Activated T-helper 2 cell treated with anti-CD3 and anti-CD28 coated beads, Interferon-gamma antibody, Interleukin-2, Interleukin-4, amounts not matched to agents 10 μg/mL and 5 μg/mL and 100 μg/mL, durations not matched to agents 14 hours and 24 hours and 36 hours (primary cell): ENCODE data around the gene CA11. TPM values are rescaled to one million over a fixed set of nuclear protein-coding genes. Genes with fewer than 3 reads are reported as not detected.
"Not testable (repeated sequence)": the region's sequence is repeated elsewhere in the genome, so short reads cannot be mapped to it uniquely, and the experiment has no call there.

Experiments
- DNase-seq: peaks from one replicate; pipeline ENCODE4 v3.0.0; 2021; ENCODE audit warnings: low spot score
- H3K27ac Mint-ChIP-seq: one replicate; pipeline ENCODE4 v1.8.0; 2021; ENCODE audit warnings: mixed read lengths
- H3K27me3 Mint-ChIP-seq: one replicate; pipeline ENCODE4 v1.8.0; 2021; ENCODE audit warnings: low read depth, mixed read lengths
- H3K36me3 Mint-ChIP-seq: one replicate; pipeline ENCODE4 v1.8.0; 2021; ENCODE audit warnings: low read depth, mixed read lengths
- H3K4me1 Mint-ChIP-seq: one replicate; pipeline ENCODE4 v1.8.0; 2021; ENCODE audit warnings: low read depth, mixed read lengths
- H3K4me3 Mint-ChIP-seq: one replicate; pipeline ENCODE4 v1.8.0; 2021; ENCODE audit warnings: low read depth, mild to moderate bottlenecking, moderate library complexity, mixed read lengths
- H3K9me3 Mint-ChIP-seq: one replicate; pipeline ENCODE4 v1.8.0; 2021; ENCODE audit warnings: mixed read lengths
- intact Hi-C: fragments of 100-400 bp; cut with micrococcal nuclease; formaldehyde crosslinking; loops from one replicate; pipeline ENCODE4 v1.15.1; 2023
- total RNA-seq: library from RNA; stranded (reverse); gene quantifications from 2 replicates; pipeline ENCODE4 v1.2.3, GENCODE V29; 2022

CA11 gene
- total RNA-seq, 1 donor from 2014 or later: 5.4 TPM

DNA sequence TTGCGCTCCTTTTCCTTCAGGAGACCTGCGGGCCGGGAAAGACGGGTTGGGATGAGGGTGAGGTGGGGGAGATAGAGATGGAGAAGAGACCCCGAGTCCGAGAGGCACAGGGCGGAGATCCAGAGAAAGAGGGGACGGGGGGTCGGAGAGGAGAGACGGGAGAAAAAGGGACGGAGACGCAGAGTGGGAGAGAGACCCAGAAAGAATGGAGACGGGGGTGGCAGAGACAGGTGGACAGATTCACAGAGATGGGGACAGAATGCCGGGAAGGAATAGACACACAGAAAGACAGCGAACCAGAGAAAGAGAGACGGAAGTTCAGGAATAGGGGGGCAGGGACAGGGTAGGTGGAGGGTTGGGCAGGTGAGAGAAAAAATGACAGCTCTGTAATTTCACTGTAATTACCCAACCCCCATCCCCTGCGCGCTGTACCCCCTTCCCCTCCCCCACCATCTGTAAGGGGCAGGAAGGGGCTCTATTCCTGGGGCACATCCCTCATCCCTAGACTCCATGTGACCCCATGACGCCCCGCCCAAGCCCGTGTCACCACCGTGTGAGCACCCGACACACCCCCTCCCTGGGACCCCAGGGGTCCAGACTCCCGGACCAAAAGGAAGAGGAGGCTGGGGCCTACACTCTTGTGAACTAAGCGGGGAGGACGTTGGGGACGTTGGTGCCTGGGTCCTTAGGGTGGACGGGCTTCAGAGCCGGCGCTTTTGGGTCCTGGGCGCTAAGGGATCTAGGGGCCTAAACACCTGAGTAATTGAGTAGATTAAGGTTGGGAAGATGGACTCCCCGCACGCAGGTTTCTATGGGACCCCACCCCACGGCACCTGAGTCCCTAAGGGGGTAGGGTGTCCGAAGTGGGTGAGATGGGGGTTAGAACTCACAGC lies 9.8 kb downstream of the CA11 start:
- Mint-ChIP-seq H3K27me3 (peaks cover under 1% of the 10 kb centered on the region), H3K36me3 (no peaks in the 10 kb centered on the region), H3K27ac (peak overlapping the region; percentile 85), H3K9me3 (no peaks in the 10 kb centered on the region), H3K4me1 (peaks cover 33% of the 10 kb centered on the region), H3K4me3 (peak overlapping the region; percentile 83)
- intact Hi-C loops: loop anchor here (5.0 to 10.0 kb wide), 2 partner anchors 311 to 481 kb away; partner anchors contain the start of genes C19orf73, EMP3 and PPFIA3
- DNase-seq: no peak

DNA sequence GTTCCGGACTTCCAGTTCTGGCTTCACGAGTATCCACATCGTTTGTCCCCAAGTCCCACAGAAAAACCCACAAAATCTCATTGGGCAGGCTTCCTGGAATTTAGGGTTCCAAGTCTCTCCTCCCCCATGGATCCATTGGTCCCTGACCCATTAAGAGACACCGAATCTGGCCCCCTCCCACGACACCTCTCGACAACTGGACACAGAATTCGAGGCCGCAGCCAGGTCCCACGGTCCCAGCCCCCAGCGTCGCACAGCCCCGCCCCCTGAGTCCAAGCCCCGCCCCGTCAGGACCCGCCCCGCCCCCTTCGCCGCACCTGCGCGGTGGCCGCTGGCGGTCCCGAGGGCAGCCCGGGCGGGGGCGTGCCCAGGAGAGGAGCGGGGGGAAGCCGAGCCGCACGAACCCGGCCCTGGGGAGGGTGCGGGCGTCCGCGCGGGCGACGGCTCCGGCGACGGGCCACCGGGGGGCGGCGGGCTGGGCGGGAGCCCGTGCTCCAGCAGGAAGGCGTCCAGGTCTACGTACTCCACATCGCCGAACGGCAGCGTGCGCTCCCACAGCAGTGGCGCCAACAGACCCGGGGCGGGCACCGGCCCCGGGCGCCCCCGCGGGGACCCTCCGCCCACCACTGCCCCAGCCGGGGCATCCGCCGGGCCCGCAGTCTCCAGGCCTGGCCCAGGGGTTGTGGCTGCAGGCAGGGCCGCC lies 10.6 kb downstream of the CA11 start:
- H3K36me3 Mint-ChIP-seq: peaks cover 4% of the 10 kb centered on the region
- no peaks in the 10 kb centered on the region for H3K27me3 Mint-ChIP-seq
- peak overlapping the region; percentile 76 for H3K27ac Mint-ChIP-seq
- H3K4me3 Mint-ChIP-seq: peak overlapping the region; percentile 83
- DNase-seq: peak; percentile 72
- H3K4me1 Mint-ChIP-seq: peaks cover 34% of the 10 kb centered on the region
- intact Hi-C loops: loop anchor here (5.0 to 10.0 kb wide), 2 partner anchors 311 to 482 kb away; partner anchors contain the start of genes C19orf73, EMP3 and PPFIA3
- no peaks in the 10 kb centered on the region for H3K9me3 Mint-ChIP-seq

DNA sequence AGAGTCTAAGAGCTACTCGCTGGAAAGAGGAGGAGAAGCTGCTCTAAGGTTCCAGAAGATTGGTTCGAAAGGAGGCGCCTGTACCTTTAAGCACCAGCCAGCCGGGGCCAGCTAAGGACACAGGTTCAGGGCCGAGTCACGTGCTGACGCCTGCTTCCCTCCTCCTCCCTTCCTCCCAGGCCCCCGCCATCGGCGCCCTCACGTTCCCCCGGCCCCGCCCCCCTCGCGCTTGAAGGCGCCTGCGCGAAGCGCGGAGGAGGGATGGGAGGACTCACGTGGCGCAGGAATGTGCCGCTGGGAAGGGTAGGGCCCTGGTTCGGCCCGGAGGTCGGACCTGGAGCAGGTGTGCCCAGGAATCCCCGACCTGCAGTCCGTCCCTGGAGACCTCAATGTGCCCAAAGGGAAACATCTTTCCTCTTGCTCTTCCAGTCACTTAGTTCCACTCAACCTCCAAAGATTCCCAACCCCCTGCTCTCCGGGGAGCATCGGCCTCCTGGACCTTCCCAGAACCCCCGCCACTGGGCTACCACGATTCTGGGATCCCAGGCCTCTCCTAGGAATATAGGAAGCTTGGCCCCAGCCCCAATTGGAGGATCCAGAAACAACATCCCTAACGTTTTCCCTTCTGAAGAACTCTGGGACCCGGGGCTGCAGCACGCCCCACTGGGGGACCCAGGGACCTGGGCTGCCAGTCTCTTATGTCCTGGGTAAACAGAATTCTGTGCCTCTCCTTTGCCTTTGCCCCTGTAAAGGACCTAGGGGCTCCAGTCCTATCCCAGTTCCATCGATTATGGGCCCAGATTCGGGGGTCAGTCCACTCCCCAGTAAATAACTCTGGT lies 11.3 kb downstream of the CA11 start:
- H3K9me3 Mint-ChIP-seq: no peaks in the 10 kb centered on the region
- intact Hi-C loops: loop anchor here (1.0 to 10.0 kb wide), 3 partner anchors 10 to 483 kb away; partner anchors contain the start of genes C19orf73, EMP3 and PPFIA3
- peak; percentile 88 for DNase-seq
- peak overlapping the region; percentile 73 for H3K4me3 Mint-ChIP-seq
- H3K27me3 Mint-ChIP-seq: no peaks in the 10 kb centered on the region
- peak overlapping the region; percentile 76 for H3K27ac Mint-ChIP-seq
- peaks cover 34% of the 10 kb centered on the region for H3K4me1 Mint-ChIP-seq
- H3K36me3 Mint-ChIP-seq: peaks cover 10% of the 10 kb centered on the region

DNA sequence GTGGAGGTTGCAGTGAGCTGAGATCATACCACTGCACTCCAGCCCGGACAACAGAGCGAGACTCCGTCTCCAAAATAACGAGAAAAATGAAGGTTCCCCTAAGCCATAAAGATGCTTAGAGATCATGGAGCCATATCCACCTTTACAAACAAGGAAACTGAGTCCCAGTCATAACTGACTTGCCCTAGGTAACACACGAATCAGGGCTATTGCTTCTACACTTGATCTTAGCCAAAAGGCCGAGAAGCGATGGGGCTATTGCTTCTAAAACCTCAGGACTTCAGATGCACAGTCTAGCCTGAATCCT lies 12.0 kb downstream of the CA11 start:
- no peak for DNase-seq
- H3K9me3 Mint-ChIP-seq: no peaks in the 10 kb centered on the region
- H3K4me1 Mint-ChIP-seq: peaks cover 34% of the 10 kb centered on the region
- H3K36me3 Mint-ChIP-seq: peaks cover 12% of the 10 kb centered on the region
- H3K27ac Mint-ChIP-seq: peak overlapping the region; percentile 72
- H3K27me3 Mint-ChIP-seq: no peaks in the 10 kb centered on the region
- intact Hi-C loops: loop anchor here (1.0 to 10.0 kb wide), 2 partner anchors 10 to 309 kb away; partner anchors contain the start of gene EMP3
- H3K4me3 Mint-ChIP-seq: peak overlapping the region; percentile 73

DNA sequence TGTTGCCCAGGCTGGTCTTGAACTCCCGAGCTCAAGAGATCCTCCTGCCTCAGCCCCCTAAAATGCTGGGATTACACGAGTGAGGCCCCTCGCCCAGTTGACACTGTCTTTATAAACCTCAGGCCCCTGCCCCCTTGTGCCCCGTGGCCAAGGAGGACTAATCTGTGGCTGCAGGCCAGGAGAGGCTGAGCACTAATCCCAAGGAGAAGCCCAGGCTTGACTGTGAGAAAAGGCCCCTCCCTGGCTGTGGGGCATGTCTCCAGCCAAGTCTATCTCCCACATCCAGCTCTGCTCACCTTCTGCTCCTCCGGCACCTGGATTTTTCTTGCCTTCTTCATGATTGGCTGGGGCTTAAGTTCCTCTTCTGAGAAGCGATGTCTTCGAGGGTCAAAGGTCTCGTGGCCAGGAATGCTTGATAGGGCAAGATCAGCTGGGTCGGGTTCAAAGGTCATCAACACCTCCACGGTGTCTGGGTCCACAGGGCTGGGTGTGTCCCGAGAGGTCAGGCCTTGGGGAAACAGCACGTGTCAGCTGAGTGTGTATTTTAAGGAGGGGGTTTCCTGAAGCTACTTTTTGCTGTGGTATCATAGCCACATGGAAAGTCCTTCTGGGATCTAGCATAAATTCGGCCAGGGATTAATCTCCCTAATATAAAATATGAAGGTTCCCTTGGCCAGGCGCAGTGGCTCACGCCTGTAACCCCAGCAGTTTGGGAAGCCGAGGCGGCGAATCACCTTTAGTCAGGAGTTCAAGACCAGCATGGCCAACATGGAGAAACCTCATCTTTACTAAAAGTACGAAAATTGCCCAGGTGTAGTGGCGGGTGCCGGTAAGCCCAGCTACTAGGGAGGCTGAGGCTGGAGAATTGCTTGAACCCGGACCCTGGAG lies 12.6 kb downstream of the CA11 start:
- Mint-ChIP-seq H3K9me3 (no peaks in the 10 kb centered on the region), H3K27me3 (no peaks in the 10 kb centered on the region), H3K4me3 (peak overlapping the region; percentile 73), H3K27ac (peak overlapping the region; percentile 72), H3K4me1 (peaks cover 31% of the 10 kb centered on the region), H3K36me3 (peaks cover 12% of the 10 kb centered on the region)
- no peak for DNase-seq
- intact Hi-C loops: loop anchor here (1.0 to 10.0 kb wide), 2 partner anchors 9 to 309 kb away; partner anchors contain the start of gene EMP3

DNA sequence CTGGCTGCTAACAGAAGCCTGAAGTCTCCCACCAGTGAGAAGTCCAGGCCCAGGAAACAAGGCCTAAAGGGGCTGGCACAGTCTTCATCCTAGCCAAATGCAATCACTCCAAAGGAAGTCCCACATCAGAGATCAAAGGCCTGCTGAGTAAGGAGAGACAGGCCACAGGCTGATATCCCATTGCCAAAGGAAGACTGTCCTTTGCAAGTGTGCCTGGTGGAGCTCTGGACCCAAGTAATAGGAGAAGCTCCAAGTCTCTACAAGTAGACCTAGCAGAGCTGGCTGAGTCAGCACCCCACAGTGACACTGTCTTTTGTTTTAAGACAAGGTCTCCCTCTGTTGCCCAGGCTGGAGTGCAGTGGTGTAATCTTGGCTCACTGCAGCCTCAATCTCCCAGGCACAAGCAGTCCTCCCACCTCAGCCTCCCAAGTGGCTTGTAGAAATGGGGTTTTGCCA lies 13.3 kb downstream of the CA11 start:
- Mint-ChIP-seq H3K4me1 (peaks cover 28% of the 10 kb centered on the region), H3K9me3 (no peaks in the 10 kb centered on the region), H3K4me3 (no peak overlapping the region), H3K36me3 (peaks cover 12% of the 10 kb centered on the region), H3K27me3 (no peaks in the 10 kb centered on the region), H3K27ac (no peak overlapping the region)
- no peak for DNase-seq
- intact Hi-C loops: loop anchor here (10.0 kb wide), 1 partner anchor 308 kb away; the partner anchor contains the start of gene EMP3

DNA sequence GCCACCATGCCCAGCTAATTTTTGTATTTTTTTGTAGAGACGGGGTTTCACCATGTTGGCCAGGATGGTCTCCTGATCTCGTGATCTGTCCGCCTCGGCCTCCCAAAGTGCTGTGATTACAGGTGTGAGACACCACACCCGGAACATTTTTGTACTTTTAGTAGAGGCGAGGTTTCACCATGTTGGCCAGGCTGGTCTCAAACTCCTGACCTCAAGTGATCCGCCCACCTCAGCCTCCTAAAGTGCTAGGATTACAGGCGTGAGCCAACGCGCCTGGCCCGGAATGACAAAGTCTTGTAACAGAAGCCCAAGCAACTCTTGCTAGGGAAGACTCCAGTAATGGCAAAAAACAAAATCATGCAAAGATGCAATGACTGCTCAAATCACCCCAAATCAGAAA lies 13.7 kb downstream of the CA11 start:
- Mint-ChIP-seq H3K36me3 (peaks cover 12% of the 10 kb centered on the region), H3K4me1 (peaks cover 28% of the 10 kb centered on the region)
- intact Hi-C loops: loop anchor here (10.0 kb wide), 1 partner anchor 307 kb away; the partner anchor contains the start of gene EMP3
- not testable (repeated sequence) for H3K27ac Mint-ChIP-seq, H3K9me3 Mint-ChIP-seq, DNase-seq, H3K27me3 Mint-ChIP-seq, H3K4me3 Mint-ChIP-seq

DNA sequence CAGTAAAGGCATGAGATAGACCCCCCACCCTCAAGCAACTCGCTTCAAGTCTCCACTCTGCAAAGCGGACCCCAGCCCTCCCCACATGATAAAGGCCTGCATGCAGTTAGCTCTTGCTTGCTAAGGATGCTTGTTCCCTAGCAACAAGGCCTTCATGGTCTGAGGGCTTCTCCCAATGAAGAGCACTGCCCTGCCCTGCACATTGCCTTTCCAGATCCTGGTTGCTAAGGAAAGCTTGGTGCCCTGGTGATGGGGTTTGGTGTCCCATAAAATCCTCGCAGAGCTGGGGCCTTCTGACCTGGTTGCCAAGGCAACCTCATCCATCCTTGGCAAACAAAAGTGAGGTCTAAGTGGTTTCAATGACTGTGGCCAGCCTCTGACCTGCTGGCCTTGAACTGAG lies 14.8 kb downstream of the CA11 start:
- no peak overlapping the region for H3K27ac Mint-ChIP-seq
- intact Hi-C loops: loop anchor here (10.0 kb wide), 1 partner anchor 306 kb away; the partner anchor contains the start of gene EMP3
- no peaks in the 10 kb centered on the region for H3K9me3 Mint-ChIP-seq
- DNase-seq: no peak
- peaks cover 30% of the 10 kb centered on the region for H3K4me1 Mint-ChIP-seq
- H3K4me3 Mint-ChIP-seq: no peak overlapping the region
- H3K27me3 Mint-ChIP-seq: no peaks in the 10 kb centered on the region
- H3K36me3 Mint-ChIP-seq: peaks cover 16% of the 10 kb centered on the region

DNA sequence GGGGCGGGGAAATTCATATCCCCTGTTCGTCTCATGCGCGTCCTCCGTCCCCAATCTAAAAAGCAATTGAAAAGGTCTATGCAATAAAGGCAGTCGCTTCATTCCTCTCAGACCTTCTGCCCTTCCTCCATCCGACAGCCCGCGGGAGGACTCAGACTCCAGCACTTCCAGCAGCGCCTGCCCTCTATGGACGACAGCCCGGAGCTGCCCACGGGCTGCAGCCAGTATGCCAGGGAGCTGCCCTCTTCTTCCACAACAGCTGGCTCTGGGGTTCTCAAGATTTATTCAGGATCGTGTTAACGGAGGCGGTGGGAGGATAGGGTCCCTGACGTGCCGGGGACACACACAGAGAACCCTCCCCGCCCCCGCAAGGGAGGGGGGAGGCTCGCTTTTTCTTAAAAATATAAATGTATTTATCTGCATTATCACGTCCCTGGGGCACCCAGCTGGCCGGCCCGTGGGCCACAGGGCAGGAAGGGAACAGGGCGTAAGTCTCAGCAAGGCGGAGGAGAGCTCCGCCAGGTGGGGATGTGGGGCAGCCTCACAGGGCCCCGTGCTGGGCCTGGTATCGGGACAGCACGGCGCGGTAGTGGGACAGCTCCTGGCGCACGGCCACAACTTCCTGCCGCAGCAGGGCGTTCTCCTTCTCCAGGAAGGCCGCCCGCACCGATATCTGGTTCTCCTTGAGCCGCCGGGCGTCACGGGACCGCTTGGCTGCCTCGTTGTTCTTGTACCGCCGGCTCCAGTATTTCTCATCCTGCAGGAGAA lies 15.5 kb downstream of the CA11 start:
- DNase-seq: no peak
- intact Hi-C loops: loop anchor here (10.0 kb wide), 1 partner anchor 306 kb away; the partner anchor contains the start of gene EMP3
- Mint-ChIP-seq H3K27ac (no peak overlapping the region), H3K9me3 (no peaks in the 10 kb centered on the region), H3K36me3 (peaks cover 16% of the 10 kb centered on the region), H3K4me3 (no peak overlapping the region), H3K4me1 (peaks cover 27% of the 10 kb centered on the region), H3K27me3 (no peaks in the 10 kb centered on the region)

DNA sequence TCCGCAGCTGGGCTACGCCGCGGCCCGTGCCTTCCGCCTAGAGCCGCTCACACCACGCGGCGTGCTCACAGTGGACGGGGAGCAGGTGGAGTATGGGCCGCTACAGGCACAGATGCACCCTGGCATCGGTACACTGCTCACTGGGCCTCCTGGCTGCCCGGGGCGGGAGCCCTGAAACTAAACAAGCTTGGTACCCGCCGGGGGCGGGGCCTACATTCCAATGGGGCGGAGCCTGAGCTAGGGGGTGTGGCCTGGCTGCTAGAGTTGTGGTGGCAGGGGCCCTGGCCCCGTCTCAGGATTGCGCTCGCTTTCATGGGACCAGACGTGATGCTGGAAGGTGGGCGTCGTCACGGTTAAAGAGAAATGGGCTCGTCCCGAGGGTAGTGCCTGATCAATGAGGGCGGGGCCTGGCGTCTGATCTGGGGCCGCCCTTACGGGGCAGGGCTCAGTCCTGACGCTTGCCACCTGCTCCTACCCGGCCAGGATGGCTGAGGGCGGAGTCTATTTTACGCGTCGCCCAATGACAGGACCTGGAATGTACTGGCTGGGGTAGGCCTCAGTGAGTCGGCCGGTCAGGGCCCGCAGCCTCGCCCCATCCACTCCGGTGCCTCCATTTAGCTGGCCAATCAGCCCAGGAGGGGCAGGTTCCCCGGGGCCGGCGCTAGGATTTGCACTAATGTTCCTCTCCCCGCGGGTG lies 16.2 kb downstream of the CA11 start:
- Mint-ChIP-seq H3K9me3 (no peaks in the 10 kb centered on the region), H3K27ac (no peak overlapping the region), H3K4me3 (no peak overlapping the region), H3K36me3 (peaks cover 16% of the 10 kb centered on the region), H3K27me3 (no peaks in the 10 kb centered on the region), H3K4me1 (peaks cover 27% of the 10 kb centered on the region)
- intact Hi-C loops: loop anchor here (10.0 kb wide), 1 partner anchor 305 kb away; the partner anchor contains the start of gene EMP3
- DNase-seq: no peak
